Lung (tissue), 12 donors: ENCODE results near the gene SCAPER. TPM values are rescaled to one million over a fixed set of nuclear protein-coding genes. Genes with fewer than 3 reads are reported as not detected.
A peak's percentile ranks its signal among the peaks of the same experiment; 100 is the strongest.

Source experiments
- ATAC-seq: fragments of 200-7000 bp; cut with Tn5 transposase; one replicate; pipeline ENCODE4 v1.9.1; 2020; ENCODE audit warnings: moderate number of reproducible peaks; ENCODE audit not compliant: insufficient read depth, low FRiP score
- DNase-seq, 3 donors: peaks; one replicate each; pipeline ENCODE4 v3.0.0-alpha.2; 2013 to 2017
- H3K27ac ChIP-seq, 2 donors: one replicate each; pipeline ENCODE4 v1.5.1; 2013; ENCODE audit warnings: mild to moderate bottlenecking in 2 of 2, moderate library complexity in 2 of 2, control low read depth in 1 of 2, inconsistent platforms in 1 of 2, low read depth in 1 of 2, low read length in 1 of 2
- H3K27me3 ChIP-seq, 3 donors: one replicate each; pipeline ENCODE4 v1.5.1; 2013; ENCODE audit warnings: low read length in 2 of 3; ENCODE audit not compliant: control insufficient read depth in 3 of 3, insufficient read depth in 3 of 3
- H3K36me3 ChIP-seq, 4 donors: one replicate each; pipeline ENCODE4 v1.5.1; 2013; ENCODE audit warnings: low read length in 4 of 4, mild to moderate bottlenecking in 1 of 4, moderate library complexity in 1 of 4; ENCODE audit not compliant: control insufficient read depth in 4 of 4, insufficient read depth in 4 of 4
- H3K4me1 ChIP-seq, 5 donors: one replicate each; pipeline ENCODE4 v1.5.1; 2013; ENCODE audit warnings: low read length in 5 of 5, mild to moderate bottlenecking in 2 of 5, moderate library complexity in 1 of 5; ENCODE audit not compliant: control insufficient read depth in 5 of 5, insufficient read depth in 5 of 5
- H3K4me3 ChIP-seq: one replicate; pipeline ENCODE4 v1.5.1; 2013; ENCODE audit warnings: mild to moderate bottlenecking, control low read depth, moderate library complexity
- H3K9ac ChIP-seq, 2 donors: one replicate each; pipeline ENCODE4 v1.5.1; 2013; ENCODE audit warnings: low read length in 2 of 2, control low read depth in 1 of 2; ENCODE audit not compliant: insufficient read depth in 1 of 2
- H3K9me3 ChIP-seq, 4 donors: one replicate each; pipeline ENCODE4 v1.5.1; 2013; ENCODE audit warnings: low read length in 3 of 4, mild to moderate bottlenecking in 1 of 4, moderate library complexity in 1 of 4; ENCODE audit not compliant: control insufficient read depth in 4 of 4, insufficient read depth in 3 of 4
- CTCF ChIP-seq: IDR thresholded peaks from 2 replicates; pipeline ENCODE4 v1.5.1; 2012; ENCODE audit warnings: mild to moderate bottlenecking; ENCODE audit errors: control extremely low read depth, extremely low read depth
- WGBS, 2 donors: extraction: QIAGEN DNeasy Blood & Tissue Kit; methylation state at CpG; one replicate each; pipeline ENCODE4 v1.1.7; 2013; 5-methylcytosine and 5-hydroxymethylcytosine counted together
- polyA plus RNA-seq, 2 donors: library from polyadenylated mRNA; stranded (reverse); fragments of 200-250 nt; gene quantifications; one replicate each; pipeline ENCODE4 v1.2.1, GENCODE V29; 2013
- total RNA-seq, 2 donors: library from RNA; depleted of rRNA in 1 of 2; stranded (reverse); fragments of >200 nt in 1 of 2; gene quantifications; one replicate each; pipeline ENCODE4 v1.2.1, GENCODE V29; 2014 to 2021
- donor health status: control.
- donor health status: control.
- donor health status: Bipolar disorder and iron deficiency.
- donor health status: healthy.
- donor health status: DM: yes; HTN: yes; CAD: no.

Gene SCAPER
- total and polyA plus RNA-seq, 4 donors: 3.9 to 40.2 (median 19.5) TPM

- WGBS, 2 donors: 93 to 100% methylated on average over 1 of the region's 1 CpG
- DNase-seq: no peak
- Histone ChIP-seq H3K4me1 (peaks cover 4 to 15% (median 12%) of the 10 kb centered on the region in 5 donors), H3K36me3 (peaks cover 0 to 5% (median under 1%) of the 10 kb centered on the region in 4 donors), H3K9me3 (peaks cover 0 to 2% (median 0%) of the 10 kb centered on the region in 4 donors), H3K9ac (no peak overlapping the region), H3K27me3 (peaks cover 3 to 45% (median 41%) of the 10 kb centered on the region in 3 donors), H3K27ac (no peak overlapping the region), H3K4me3 (no peak overlapping the region)
- no peak for ATAC-seq
- no peak for TF ChIP-seq CTCF
Measured at GRCh38 chr15:76349301-76350070, 555.7 kb downstream of the SCAPER start.

GRCh38 chr15:76347482-76348055 is 557.6 kb downstream of the SCAPER start:
- no peak overlapping the region for H3K4me3 ChIP-seq
- peaks cover 7 to 62% (median 57%) of the 10 kb centered on the region in 3 donors for H3K27me3 ChIP-seq
- 57 to 79% methylated on average over 13 of the region's 13 CpGs for WGBS, 2 donors

GRCh38 chr15:76346669-76347481 is 558.3 kb downstream of the SCAPER start:
- no peak for TF ChIP-seq CTCF
- ATAC-seq (no peak), DNase-seq (peak in 2 of 3 donors; percentile 33 to 54)
- Histone ChIP-seq H3K4me1 (peaks cover 4 to 18% (median 13%) of the 10 kb centered on the region in 5 donors), H3K9me3 (peaks cover 0 to 7% (median 0%) of the 10 kb centered on the region in 4 donors), H3K27me3 (peaks cover 10 to 66% (median 60%) of the 10 kb centered on the region in 3 donors), H3K36me3 (peaks cover 0 to 5% (median under 1%) of the 10 kb centered on the region in 4 donors), H3K9ac (no peak overlapping the region), H3K27ac (no peak overlapping the region), H3K4me3 (no peak overlapping the region)
- WGBS, 2 donors: 8 to 12% methylated on average over 74 of the region's 74 CpGs

More at GRCh38 chr15:76347482-76348055, 557.6 kb downstream of the SCAPER start:
- Histone ChIP-seq H3K9me3 (peaks cover 0 to 5% (median 0%) of the 10 kb centered on the region in 4 donors), H3K9ac (no peak overlapping the region), H3K36me3 (peaks cover 0 to 5% (median under 1%) of the 10 kb centered on the region in 4 donors), H3K4me1 (peaks cover 4 to 17% (median 12%) of the 10 kb centered on the region in 5 donors), H3K27ac (no peak overlapping the region)
- DNase-seq (peak in 1 of 3 donors; percentile 21), ATAC-seq (no peak)
- no peak for TF ChIP-seq CTCF
